Erythroblast (primary cell): ENCODE measurements around the gene CLDN1.

ENCODE experiments used
- GATA1 ChIP-seq: IDR thresholded peaks from 2 replicates; pipeline ENCODE4 v1.6.1; 2011; ENCODE audit warnings: low read depth, mild to moderate bottlenecking, control low read depth, low read length, moderate library complexity
- POLR2A ChIP-seq: IDR thresholded peaks from 2 replicates; pipeline ENCODE4 v1.6.1; 2011; ENCODE audit warnings: mild to moderate bottlenecking, low read length

- no peak for TF ChIP-seq POLR2A
- no peak for TF ChIP-seq GATA1
Measured at GRCh38 chr3:190279690-190280089, 42.6 kb downstream of the CLDN1 start.
